ENCODE results near the gene RPS17. TPM values are rescaled to one million over a fixed set of nuclear protein-coding genes. Genes with fewer than 3 reads are reported as not detected.

The RPS17 gene
- total and polyA plus RNA-seq, 12 donors, result 1,210 to 3,062 (median 1,598) TPM

GRCh38 chr15:82539691-82540054, 584 bp downstream of the RPS17 start:
- intact Hi-C loops (cut with DNase I), result loop anchor here in 1 of 2 donors (10.0 kb wide), 5 partner anchors 105 to 465 kb away; partner anchors contain the start of genes AP3B2, CPEB1, FSD2 and WHAMM
- Histone ChIP-seq H3K27ac (peak overlapping the region; percentile 31 to 90 (median 77)), H3K36me3 (replicated peaks in 1 of 2) (peaks cover 0 to 36% of the 10 kb centered on the region in 2 donors), H3K9me3 (replicated peaks in 1 of 3) (no peaks in the 10 kb centered on the region), H3K27me3 (no peaks in the 10 kb centered on the region), H3K4me1 (replicated peaks in 1 of 2) (peaks cover 7 to 18% of the 10 kb centered on the region in 2 donors), H3K4me3 (peak overlapping the region; percentile 57 to 96 (median 66))
- DNase-seq, result peak in 5 of 7 donors; percentile 30 to 55 (median 47)
- 0% methylated on average over 11 to 23 of the region's 23 CpGs for WGBS, 4 donors
- no peak for TF ChIP-seq CTCF (IDR thresholded peaks at IDR 0.05)
- no peak for TF ChIP-seq POLR2A (IDR thresholded peaks at IDR 0.05)

- Histone ChIP-seq H3K4me3 (peak overlapping the region in 3 of 4 donors; percentile 57 to 96 (median 71)), H3K27me3 (no peaks in the 10 kb centered on the region), H3K4me1 (replicated peaks in 1 of 2) (peaks cover 7 to 18% of the 10 kb centered on the region in 2 donors), H3K9me3 (replicated peaks in 1 of 3) (no peaks in the 10 kb centered on the region), H3K36me3 (replicated peaks in 1 of 2) (peaks cover 0 to 36% of the 10 kb centered on the region in 2 donors), H3K27ac (peak overlapping the region; percentile 31 to 90 (median 77))
- no peak for DNase-seq
- TF ChIP-seq CTCF (IDR thresholded peaks at IDR 0.05) (no peak), POLR2A (IDR thresholded peaks at IDR 0.05) (no peak)
- 15 to 16% (median 16%) methylated on average over 28 of the region's 28 CpGs for WGBS, 4 donors
- intact Hi-C loops (cut with DNase I), result loop anchor here in 1 of 2 donors (10.0 kb wide), 1 partner anchor 466 kb away; no protein-coding TSS in a partner anchor
Observed at GRCh38 chr15:82538961-82539690, 1.1 kb downstream of the RPS17 start.

- no peak overlapping the region for H3K27ac ChIP-seq
- DNase-seq, result no peak
- WGBS, 4 donors, result 81 to 86% (median 83%) methylated on average over 4 of the region's 4 CpGs
- no peak overlapping the region for H3K4me3 ChIP-seq
- no peaks in the 10 kb centered on the region for H3K27me3 ChIP-seq
- H3K4me1 ChIP-seq (replicated peaks in 1 of 2), result peaks cover 7 to 18% of the 10 kb centered on the region in 2 donors
- no peaks in the 10 kb centered on the region for H3K9me3 ChIP-seq (replicated peaks in 1 of 3)
- TF ChIP-seq POLR2A (IDR thresholded peaks at IDR 0.05) (no peak), CTCF (IDR thresholded peaks at IDR 0.05) (no peak)
- H3K36me3 ChIP-seq (replicated peaks in 1 of 2), result peaks cover 0 to 39% of the 10 kb centered on the region in 2 donors
- intact Hi-C loops (cut with DNase I), result loop anchor here in 1 of 2 donors (10.0 kb wide), 1 partner anchor 467 kb away; no protein-coding TSS in a partner anchor
Observed at GRCh38 chr15:82537351-82537908, 2.8 kb downstream of the RPS17 start.

Data from adrenal gland (tissue), 12 donors.